Peyer's patch (tissue), 4 donors: ENCODE results near the gene FGR.

Source experiments
- CTCF ChIP-seq, 6 experiments: fragments of 450-650 bp in 4 of 6; fragments of 200-600 bp in 2 of 6; sonication (generic) in 1 of 6; IDR thresholded peaks; one replicate each; pipeline ENCODE4 v1.5.1; 2017 to 2019; ENCODE audit warnings: antibody characterized with exemption in 6 of 6, mild to moderate bottlenecking in 3 of 6, moderate library complexity in 1 of 6
- POLR2A ChIP-seq, 2 donors: fragments of 450-650 bp; IDR thresholded peaks; one replicate each; pipeline ENCODE4 v1.5.1; 2017; ENCODE audit warnings: antibody characterized with exemption in 2 of 2, mild to moderate bottlenecking in 2 of 2, moderate library complexity in 2 of 2

- no peak for TF ChIP-seq CTCF (IDR thresholded peaks at IDR 0.05)
- TF ChIP-seq POLR2A (IDR thresholded peaks at IDR 0.05), result no peak
Observed at GRCh38 chr1:27596261-27596660, 38.7 kb downstream of the FGR start.
